ENCODE measurements around the gene RBFOX1.
A peak's percentile ranks its signal among the peaks of the same experiment; 100 is the strongest.
"Not testable (repeated sequence)": the region's sequence is repeated elsewhere in the genome, so short reads cannot be mapped to it uniquely, and the experiment has no call there.

The RBFOX1 gene

GRCh38 chr16:7487574-7488323 is 155.1 kb downstream of the RBFOX1 start:
- no peak for DNase-seq

GRCh38 chr16:7492122-7492521 is 159.5 kb downstream of the RBFOX1 start:
- no peak for DNase-seq

GRCh38 chr16:7493133-7493532 is 160.5 kb downstream of the RBFOX1 start:
- DNase-seq = no peak

- no peak for DNase-seq
These were observed 165.0 kb downstream of the RBFOX1 start for GRCh38 chr16:7497691-7498090.

- DNase-seq = no peak
These were observed 169.2 kb downstream of the RBFOX1 start for GRCh38 chr16:7501868-7502267.

- DNase-seq = not testable (repeated sequence)
These were observed 170.0 kb downstream of the RBFOX1 start for GRCh38 chr16:7502591-7503157.

- no peak for DNase-seq
These were observed 171.0 kb downstream of the RBFOX1 start for GRCh38 chr16:7503666-7504065.

GRCh38 chr16:7504844-7505243 is 172.2 kb downstream of the RBFOX1 start:
- DNase-seq = no peak

GRCh38 chr16:7505495-7505894 is 172.8 kb downstream of the RBFOX1 start:
- DNase-seq = no peak

GRCh38 chr16:7506363-7506762 is 173.7 kb downstream of the RBFOX1 start:
- DNase-seq = no peak

GRCh38 chr16:7508656-7509055 is 176.0 kb downstream of the RBFOX1 start:
- DNase-seq = no peak

GRCh38 chr16:7509963-7510601 is 177.4 kb downstream of the RBFOX1 start:
- peak; percentile 28 for DNase-seq

- no peak for DNase-seq
These were observed 179.1 kb downstream of the RBFOX1 start for GRCh38 chr16:7511549-7512260.

- no peak for DNase-seq
These were observed 179.9 kb downstream of the RBFOX1 start for GRCh38 chr16:7512503-7512902.

- DNase-seq = no peak
These were observed 180.8 kb downstream of the RBFOX1 start for GRCh38 chr16:7513429-7513828.

- DNase-seq = no peak
These were observed 182.9 kb downstream of the RBFOX1 start for GRCh38 chr16:7515543-7515942.

- no peak for DNase-seq
These were observed 184.9 kb downstream of the RBFOX1 start for GRCh38 chr16:7517496-7517895.

- DNase-seq = no peak
These were observed 185.5 kb downstream of the RBFOX1 start for GRCh38 chr16:7518158-7518557.

GRCh38 chr16:7521834-7522233 is 189.2 kb downstream of the RBFOX1 start:
- DNase-seq = no peak

GRCh38 chr16:7524419-7524818 is 191.8 kb downstream of the RBFOX1 start:
- DNase-seq = no peak

- DNase-seq = no peak
These were observed 194.1 kb downstream of the RBFOX1 start for GRCh38 chr16:7526736-7527135.

- no peak for DNase-seq
These were observed 199.9 kb downstream of the RBFOX1 start for GRCh38 chr16:7532534-7532933.

GRCh38 chr16:7534749-7535148 is 202.1 kb downstream of the RBFOX1 start:
- no peak for DNase-seq

GRCh38 chr16:7541026-7541425 is 208.4 kb downstream of the RBFOX1 start:
- no peak for DNase-seq

All from femur (tissue), 1 donor.